AG09309 (cell line): Measurements from ENCODE around the gene USP53.

Experiments
- DNase-seq: peaks from one replicate; pipeline ENCODE4 v3.0.0-alpha.2; 2010; ENCODE audit warnings: low read depth
- H3K4me3 ChIP-seq: 2 replicates; pipeline ENCODE4 v1.5.1; 2011; ENCODE audit warnings: mild to moderate bottlenecking, low read depth, low read length, moderate library complexity; ENCODE audit not compliant: control insufficient read depth
- CTCF ChIP-seq: IDR thresholded peaks from 2 replicates; pipeline ENCODE4 v1.5.1; 2011; ENCODE audit warnings: mild to moderate bottlenecking, low read depth, low read length, inconsistent platforms; ENCODE audit not compliant: insufficient read depth, control insufficient read depth; ENCODE audit errors: missing control alignments

USP53 gene

GRCh38 chr4:119207051-119207450 lies 5.5 kb upstream of the USP53 start:
- no peak for TF ChIP-seq CTCF
- no peak overlapping the region for H3K4me3 ChIP-seq
- DNase-seq = peak; percentile 49

DNA sequence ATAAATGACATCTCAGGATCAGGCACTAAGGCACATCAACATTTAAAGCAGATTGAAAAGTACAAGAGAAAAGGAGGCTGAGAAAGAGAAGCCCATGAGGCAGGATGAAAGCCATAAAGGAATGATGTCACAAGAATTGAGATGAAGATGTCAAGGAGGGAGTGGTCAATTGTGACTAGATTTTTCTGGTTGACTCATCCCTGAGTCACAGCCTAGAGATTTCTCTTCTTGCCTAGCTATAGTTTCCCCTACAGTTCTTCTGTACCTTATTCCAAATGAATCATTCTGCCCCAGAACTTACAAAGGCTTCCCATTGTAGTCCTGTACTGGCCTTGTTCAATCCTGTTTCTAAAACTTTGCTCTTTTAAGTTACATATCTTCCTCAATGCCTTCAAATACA lies 3.4 kb upstream of the USP53 start:
- no peak overlapping the region for H3K4me3 ChIP-seq
- no peak for TF ChIP-seq CTCF
- DNase-seq = peak; percentile 76

- H3K4me3 ChIP-seq = no peak overlapping the region
- TF ChIP-seq CTCF = no peak
- DNase-seq = no peak
Measured at GRCh38 chr4:119209586-119209985, 2.9 kb upstream of the USP53 start.

- no peak for DNase-seq
- no peak overlapping the region for H3K4me3 ChIP-seq
- no peak for TF ChIP-seq CTCF
Measured at GRCh38 chr4:119210775-119211174, 1.7 kb upstream of the USP53 start.

DNA sequence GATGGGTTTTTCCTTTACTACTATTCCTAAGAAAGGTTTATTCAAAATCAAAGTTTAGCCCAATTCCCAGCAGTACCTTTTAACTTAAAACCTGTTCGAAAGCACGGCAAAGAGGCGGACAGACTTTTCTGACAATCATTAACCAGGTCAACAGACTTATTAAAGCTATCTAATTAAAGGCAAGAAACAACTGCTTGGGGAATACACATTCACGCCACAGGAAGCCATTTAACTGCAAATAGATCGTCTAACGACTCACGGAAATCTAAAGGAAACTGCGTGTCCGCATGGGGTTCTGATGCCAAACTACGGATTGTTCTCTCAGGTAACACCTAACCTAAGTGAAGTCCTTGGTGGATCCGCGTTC lies 663 bp upstream of the USP53 start:
- DNase-seq = no peak
- no peak for TF ChIP-seq CTCF
- peak overlapping the region; percentile 91 for H3K4me3 ChIP-seq

DNA sequence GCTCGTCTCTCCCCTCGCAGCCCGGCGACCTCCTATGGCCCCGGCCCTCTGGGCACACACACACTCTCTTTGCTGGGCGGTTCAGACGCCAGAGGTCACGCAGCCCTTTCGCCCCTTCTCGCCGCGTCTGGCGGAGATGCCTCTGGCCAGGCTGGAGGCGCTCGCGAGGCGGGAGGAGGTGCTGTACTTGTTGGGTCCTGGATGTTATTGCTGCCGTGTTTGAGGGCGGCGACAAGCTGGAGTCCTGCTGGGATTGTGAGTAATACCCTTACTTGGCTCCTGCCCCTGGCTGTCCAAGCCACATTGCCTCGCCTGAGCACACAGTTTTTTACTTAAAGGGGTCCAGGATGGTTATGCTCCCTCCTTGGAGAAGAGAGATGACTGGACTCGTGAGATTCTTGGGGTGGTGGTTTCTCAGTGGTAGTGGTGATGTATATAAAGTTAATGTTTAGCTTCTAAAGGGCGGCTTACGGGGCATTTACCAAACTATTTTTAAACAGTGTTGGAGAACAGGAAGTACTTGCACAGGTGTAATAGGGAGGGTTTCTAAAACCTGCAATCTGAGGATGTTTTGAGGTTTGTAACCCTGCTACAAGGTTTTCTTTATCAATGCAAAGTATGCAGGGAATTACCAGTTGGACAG lies 572 bp downstream of the USP53 start:
- DNase-seq = peak; percentile 83
- H3K4me3 ChIP-seq = peak overlapping the region; percentile 91

More for the DNA sequence above, 572 bp downstream of the USP53 start:
- TF ChIP-seq CTCF = peak; percentile 48
